G401.6 (cell line): ENCODE data around the gene USP4.

ENCODE experiments used
- FAIRE-seq: peaks from 2 replicates; lab custom pipeline; 2012; peaks lifted over from hg19 to GRCh38; lab: Jason Lieb, UNC

USP4 gene

DNA sequence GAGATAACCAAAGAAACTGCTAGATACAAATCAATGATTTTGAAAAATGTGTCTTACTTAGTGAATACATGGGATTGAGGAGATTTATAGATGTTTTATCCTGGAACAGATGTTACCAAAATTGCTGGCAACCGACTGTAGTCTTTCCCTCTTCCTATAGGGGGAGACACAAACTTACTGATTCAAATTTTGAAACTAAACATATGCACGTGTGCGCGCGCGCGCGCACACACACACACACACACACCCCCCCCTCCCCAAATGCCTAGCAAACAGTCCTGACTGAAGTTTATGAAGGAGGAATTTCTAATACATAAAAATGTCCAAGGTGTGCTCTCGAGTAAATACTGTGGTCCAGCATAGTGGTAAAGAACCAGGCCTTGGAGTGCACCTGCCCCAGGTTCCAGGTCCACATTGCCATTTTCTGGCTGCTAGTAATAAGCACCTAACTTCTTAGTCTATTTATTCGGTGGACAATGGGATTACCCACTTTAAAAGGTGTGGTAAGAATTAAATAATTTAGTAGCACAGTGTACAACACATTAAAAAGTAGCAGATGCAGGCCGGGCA is 44.3 kb downstream of the USP4 start:
- FAIRE-seq: peak; percentile 21

DNA sequence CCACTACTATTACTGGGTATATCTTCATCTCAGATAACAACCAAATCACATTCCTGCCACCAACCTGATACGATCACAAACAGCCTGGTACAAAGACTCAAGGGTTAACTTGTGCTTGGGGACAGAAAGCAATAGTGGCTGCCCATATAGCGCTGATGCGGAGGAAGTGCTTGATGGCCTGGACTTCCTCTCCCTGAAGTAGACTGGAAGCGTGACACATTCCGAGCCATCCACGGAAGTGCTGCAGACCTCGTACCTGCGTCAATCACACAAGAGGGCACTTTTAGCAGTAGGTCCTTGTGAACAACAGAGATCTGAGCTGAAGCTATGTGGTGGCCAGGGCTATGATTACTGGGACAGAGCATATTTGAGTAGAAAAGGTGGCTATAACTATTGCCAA is 45.5 kb downstream of the USP4 start:
- no peak for FAIRE-seq

DNA sequence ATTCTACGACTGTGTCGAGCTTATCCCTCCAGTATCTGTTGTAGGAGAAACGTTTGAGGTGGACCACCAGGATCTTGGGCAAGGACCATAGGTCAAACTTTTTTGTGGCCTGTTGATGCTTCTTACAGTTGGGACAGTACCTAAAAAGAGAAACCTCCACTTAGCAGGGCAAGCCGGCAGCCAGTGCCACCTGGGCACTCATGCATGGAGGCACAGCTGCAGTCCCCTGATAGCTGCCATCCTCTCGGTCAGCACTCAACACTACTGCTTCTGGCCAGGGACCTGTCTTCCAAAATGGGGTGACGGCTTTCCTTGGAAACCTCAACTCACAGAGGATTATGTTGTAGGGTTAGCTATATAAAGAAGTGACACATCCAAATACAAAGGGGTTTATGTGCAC is 55.9 kb downstream of the USP4 start:
- FAIRE-seq: no peak

DNA sequence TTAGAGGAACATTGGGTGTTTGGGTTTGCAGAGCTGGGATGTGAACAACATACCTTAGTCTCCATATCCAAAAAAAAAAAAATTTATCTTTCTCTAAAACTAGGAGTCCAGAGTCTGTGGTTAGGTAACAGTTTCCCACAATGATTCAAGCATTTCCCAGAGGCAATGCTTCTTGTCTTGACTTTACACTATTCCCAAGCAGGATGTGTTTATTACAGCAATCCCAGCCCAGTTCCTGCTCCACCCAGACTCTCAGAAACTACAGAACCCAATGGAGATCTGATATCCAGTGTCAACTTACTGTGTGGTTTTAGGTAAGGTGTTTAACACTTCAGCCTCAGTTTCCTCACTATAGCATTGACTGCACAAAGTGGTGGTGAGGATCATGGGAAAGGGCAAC is 60.5 kb downstream of the USP4 start:
- no peak for FAIRE-seq

DNA sequence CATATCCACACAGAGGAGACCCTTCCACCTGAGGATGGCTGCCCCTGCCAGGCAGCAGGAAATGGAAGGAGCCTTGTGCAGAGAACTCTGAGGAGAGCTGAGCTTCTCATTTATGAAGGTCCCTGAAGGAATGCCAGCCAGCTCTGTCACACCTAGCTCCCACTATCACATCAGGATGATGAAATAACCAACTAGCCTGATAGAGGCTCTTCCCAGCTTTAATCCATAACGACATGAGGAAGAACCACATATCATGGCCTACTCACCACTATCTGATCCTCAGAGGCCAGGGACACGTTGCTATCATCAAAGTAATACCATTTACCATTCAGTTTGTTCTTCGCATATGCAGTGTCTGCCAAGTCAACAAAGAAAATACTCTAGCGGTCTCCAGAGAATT is 61.3 kb downstream of the USP4 start:
- FAIRE-seq: no peak

DNA sequence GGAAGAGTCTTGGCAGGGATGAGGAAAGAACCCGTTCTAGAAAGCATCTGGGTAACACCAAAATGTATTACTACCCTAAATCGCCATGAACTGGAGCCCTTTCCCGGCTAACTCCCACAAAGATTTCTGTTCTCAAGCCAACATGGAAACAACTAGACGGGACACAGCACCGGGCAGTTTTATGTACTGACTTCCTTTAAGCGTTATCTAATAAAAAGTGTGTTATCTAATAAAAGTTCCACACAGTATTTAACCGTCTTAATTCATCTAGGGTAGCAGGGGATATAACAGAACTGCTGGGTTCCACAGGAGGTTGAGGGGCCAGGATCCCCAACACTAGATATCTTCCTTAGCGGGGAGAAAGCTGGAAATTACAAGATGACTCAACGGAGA is 62.5 kb downstream of the USP4 start:
- no peak for FAIRE-seq

DNA sequence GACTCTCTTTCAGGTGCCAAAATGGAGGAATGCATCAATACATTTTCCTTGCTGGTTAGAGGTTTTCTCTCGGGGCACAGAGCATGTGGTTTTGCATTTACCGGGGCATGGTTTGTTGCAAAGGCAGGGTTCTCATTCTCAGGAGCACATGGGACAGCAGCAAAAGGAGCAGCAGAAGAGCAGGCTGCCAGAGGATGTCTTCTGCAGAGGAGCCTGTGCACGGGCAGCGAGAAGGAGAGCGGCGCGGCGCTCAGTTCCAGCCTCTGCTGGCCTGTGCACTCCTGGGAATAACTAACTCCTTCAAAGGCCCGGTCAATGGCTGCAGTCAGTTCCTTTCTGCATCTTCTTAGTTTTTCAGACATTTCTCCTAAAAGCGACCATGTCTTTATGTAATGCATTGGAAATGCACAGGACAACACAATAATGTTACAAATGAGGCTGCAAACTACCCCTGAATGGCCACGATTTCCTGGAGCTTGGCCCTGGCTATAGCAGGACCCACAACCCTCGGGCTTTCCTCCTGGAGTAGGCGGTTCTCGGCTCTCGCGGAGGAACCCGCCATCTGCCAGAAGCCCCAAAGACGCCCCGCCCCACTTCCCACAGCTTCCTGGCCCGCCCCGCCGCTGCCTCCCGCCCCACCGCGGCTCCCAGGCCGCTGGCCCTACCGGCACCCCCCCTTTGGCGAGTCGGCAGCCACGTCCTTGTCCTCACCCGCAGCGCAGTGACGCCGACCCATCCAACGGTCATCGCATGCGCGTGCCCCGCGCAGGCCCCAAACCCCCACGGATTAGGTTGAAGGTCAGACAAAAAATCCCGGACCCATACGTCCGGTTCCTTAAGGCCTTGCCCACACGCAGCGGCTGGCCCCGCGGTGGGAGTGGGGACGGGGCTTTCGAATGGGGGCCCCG is 63.1 kb downstream of the USP4 start, which contains the start of gene C3orf62:
TSS of gene C3orf62 (minus strand) at position 758 of the 908 bp plus-strand sequence. CDS start at position 398, 360 bp downstream.
- no peak for FAIRE-seq

DNA sequence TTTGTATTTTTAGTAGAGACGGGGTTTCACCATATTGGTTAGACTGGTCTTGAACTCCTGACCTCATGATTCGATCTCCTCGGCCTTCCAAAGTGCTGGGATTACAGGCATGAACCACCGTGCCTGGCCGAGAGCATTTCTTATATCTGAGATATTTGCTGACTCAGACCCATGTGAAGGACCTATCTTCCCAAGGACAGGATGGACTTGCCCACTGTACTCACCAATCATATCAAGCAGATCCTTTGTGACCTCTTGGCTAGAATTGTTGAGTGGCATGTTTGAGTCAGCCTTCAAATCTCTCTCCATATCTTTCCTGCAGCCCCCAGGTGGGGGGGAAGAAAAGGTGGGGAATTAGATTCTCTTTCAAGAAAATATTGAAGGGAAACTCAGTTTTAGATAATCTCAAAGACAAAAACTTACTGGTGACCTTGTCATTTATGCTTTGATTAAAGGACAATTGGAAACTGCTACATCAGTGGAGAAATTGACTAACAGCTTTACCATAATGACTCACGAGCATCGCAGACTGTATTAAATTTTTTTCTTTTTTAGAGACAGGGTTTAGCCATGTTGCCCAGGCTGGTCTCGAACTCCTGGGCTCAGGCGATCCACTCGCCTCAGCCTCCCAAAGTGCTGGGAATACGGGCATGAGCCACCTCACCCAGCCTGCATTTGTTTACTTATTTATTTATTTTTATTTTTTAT is 65.9 kb downstream of the USP4 start:
- FAIRE-seq: no peak

DNA sequence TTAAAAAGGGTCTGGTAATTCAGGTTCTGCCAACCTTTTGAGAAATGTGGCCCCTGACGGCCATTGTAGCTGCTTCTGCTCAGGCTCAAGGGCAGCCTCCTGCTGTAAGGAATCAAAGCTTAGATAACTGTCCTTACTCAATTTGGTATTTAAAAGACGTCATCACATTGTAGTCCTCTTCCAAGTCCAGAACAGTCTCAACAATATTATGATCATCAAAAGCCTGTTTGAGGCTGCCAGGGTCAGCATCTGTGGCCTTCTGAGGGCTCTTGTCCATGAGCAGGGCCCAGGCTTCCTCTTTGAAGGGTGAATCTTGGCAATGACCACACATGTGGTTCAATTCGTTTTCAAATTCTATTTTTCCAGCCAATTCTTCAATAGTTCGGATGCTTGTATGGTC is 68.8 kb downstream of the USP4 start:
- no peak for FAIRE-seq

DNA sequence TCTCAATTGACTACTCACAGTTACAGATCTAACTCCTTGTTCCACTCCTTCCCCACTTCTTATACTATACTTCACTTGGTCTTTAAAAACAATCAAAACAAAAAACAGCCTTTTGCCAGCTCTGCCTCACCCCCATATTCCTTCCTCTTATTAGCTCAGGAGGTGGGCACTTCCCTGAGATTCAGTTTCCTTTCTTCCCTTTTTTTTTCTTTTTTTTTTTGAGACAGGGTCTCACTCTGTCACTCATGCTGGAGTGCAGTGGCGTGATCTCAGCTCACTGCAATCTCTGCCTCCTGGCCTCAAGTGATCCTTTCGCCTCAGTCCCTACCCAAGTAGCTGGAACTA is 69.7 kb downstream of the USP4 start:
- FAIRE-seq: no peak

DNA sequence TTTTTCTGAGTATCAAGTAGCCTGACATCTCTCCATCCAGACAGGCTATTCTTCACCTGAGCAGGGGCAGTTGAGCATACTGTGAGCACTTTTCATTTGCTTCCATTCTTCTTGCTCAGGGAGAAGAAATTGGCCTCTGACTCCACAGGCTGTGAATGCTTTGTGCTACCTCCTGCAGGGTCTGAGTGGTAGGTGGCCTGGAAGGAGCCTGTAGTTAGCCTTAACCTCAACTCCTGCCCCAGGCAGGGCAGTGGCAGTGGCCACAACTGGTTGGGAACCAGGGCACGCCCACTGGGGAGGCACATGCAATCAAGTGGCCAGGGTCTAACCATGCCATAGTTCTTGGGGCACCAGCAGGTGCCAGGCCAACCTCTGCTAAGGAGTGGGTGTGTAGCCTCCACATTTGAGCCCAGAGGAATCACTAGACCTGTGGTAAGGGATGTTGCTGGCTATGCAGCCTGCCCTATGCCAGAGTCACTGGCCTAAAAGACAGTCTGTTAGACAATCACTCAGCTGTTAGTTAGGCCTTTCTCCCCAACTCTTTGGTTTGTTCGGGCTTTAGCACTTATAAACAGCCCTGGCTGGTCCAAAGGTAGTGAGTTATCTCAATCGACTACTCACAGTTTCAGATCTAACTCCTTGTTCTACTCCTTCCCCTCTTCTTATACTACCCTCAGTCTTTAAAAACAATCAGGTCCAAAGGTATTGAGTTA is 70.3 kb downstream of the USP4 start:
- no peak for FAIRE-seq

DNA sequence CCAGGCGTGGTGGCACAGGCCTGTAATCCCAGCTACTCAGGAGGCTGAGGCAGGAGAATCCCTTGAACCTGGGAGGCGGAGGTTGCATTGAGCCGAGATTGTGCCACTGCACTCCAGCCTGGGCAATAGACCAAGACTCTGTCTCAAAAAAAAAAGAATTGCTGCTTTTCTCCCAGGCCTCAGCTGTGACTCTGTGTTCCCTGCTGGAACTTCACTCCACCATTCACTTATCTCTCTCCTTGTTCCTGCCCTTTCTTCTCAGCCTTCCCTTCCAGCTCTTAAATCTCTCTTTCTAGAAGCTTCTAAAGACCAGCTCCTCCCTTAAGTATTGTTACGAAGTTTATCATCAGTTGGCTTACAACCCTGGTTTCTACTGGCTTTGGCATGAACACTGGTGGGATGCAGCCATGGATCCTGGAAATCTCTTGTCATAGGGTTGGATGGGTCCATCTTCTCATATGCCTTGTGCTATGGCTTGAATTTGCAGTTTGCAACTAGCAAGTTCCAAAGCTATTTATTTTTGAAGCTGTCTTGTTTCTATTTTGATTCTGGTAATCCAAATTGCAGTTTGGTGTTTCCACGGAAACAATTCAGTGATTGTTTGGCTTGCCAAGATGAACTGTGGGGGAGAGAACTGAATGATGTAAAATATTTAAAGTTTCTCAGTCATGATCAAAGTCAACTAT is 73.3 kb downstream of the USP4 start:
- no peak for FAIRE-seq

DNA sequence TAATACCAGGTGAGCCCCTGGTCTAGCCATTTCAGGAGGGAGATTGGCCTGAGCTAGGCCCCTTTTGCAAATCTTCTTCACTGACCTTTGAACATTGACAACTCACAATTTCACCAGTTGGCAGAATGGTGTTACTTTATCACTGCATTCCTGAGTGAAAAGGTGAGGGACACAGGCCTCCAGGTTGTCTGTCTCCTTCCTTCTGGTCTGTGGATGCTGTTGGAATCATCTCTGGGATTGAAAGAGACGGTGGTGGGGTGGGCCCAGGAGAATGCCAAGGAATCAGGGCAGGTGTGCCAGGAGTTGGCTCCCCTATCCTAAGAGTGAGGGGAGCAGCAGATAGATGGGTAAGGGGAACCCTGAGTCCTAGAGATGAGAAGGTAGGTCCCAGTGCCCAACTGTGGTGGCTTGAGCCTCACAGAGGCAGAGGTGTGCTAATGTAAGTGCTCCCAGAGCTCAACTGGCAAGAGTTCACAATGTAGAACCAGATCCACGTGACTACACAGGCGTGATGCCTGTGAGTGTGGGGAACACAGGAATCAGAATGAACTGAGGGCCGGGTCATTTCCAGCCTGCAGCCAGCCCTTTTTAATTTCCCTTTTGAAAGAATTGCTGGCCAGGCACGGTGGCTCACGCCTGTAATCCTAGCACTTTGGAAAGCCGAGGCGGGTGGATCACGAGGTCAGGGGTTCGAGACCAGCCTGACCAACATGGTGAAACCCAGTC is 74.0 kb downstream of the USP4 start:
- FAIRE-seq: no peak

DNA sequence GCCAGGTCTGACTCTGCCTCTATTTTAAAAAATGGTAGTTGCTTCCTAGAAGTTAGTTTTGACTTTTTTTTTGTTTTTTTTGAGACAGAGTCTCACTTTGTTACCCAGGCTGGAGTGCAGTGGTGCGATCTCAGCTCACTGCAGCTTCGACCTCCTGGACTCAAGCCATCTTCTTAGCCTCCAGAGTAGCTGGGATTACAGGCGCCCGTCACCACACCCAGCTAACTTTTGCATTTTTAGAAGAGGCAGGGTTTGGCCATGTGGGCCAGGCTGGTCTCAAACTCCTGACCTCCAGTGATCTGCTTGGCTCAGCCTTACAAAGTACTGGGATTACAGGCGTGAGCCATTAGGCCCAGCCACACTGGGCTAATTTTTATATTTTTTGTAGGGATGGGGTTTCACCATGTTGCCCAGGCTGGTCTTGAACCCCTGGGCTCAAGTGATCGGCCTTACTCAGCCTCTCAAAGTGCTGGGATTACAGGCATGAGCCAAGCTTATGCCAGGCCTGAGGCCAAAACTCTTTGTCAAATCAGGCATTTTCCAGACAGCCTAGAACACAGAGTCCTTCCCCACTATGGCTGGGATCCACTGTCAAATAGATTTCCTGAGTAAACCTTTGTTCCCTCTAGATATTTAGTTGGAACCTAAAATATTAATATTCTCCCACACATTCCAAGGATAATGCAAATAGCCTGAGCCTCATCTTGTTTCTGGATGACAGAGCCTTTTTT is 76.5 kb downstream of the USP4 start:
- no peak for FAIRE-seq

DNA sequence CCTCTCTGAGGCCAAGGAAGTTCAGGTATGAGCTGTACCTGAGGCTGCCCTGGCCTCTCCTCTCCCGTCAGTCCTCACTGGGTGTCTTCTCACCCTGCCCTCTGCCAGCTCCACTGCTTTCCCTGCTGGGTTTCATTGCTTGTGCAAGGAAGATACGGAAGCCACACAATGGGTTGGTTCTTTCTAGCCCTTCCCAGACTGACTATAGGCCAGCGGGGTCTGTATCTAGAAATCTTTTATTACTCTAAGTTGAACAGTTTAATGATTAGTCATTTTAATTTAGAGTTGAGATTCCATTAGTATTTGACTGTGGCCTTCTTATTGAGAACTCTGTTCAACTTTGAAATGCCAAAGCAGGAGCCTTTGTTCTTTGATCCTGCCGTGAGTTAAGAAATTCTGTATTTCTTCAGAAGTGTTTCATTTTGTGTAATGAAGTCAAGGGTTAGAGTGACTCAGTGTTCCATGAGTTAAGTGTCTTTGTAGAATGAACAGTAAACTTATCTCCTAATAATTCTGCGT is 79.0 kb downstream of the USP4 start:
- no peak for FAIRE-seq

DNA sequence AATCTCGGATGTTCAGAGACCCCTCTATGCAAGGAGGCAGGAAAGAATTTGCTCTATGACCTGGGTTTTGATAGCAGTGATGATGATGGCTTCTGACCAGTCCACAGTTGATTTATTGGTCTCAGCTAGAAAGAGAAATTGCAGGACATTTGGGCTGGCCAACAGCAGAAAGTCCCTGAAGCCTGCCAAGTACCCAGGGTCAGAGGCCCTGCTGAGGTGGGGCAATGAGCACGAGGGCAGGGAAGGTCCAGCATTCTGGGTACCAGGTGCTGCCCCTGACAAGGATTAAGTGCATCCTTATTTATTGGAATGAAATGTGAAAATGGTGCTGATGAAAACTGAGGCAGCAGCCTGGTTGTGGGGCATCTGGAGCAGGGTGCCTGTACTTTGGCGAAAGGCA is 82.7 kb downstream of the USP4 start:
- FAIRE-seq: no peak

DNA sequence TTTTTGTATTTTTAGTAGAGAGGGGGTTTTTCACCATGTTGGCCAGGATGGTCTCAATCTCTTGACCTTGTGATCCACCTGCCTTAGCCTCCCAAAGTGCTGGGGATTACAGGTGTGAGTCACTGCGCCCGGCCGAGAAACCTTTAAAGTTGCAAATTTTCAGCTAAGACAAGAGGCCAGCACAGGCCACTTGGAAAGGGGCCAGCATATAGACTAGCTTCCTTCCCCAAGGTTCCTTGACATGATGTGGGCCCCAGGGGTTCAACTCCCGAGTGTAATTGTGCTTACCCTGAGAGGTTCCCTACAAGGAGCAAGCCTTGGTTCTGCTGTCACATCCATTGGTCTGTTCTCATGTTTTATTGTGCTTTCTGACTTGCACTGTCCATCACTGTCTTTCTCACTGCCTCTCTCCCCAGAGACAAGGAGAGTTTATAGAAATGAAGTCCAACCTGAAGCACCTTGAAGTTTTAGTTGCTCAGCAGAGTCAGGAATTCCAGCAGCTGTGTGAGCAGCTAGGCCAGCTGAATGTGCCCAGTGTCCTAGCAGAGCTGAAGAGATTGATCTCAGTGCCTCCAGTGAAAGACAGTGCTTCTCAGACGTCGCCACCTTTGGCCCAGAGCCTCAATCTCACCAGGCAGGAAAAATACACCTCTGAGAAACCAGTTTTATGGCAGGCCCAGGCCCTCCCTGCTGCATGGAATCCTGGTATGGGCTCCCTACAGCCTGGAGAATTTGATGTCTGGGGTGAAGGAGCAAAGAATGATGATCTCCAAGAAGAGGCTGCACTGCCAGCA is 83.9 kb downstream of the USP4 start:
- no peak for FAIRE-seq

DNA sequence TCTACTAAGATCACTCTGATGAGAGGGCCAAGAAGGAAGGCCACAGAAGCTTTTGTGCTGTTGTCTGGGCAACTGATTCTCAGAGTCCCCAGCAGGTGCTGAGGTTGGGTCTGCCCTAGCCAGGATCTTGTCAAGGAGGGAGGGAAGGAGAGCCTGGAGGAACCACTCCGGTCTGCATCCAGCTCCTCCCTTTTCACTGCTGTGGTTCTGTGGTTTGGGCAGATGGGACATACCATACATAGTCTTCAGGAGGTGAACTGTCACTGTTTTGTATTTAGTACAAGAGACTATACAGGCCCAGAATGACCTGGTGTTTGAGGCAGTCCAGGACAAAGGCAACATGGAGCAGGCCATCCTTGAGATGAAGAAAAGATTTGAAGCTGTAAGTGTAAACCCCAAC is 84.7 kb downstream of the USP4 start:
- FAIRE-seq: no peak

DNA sequence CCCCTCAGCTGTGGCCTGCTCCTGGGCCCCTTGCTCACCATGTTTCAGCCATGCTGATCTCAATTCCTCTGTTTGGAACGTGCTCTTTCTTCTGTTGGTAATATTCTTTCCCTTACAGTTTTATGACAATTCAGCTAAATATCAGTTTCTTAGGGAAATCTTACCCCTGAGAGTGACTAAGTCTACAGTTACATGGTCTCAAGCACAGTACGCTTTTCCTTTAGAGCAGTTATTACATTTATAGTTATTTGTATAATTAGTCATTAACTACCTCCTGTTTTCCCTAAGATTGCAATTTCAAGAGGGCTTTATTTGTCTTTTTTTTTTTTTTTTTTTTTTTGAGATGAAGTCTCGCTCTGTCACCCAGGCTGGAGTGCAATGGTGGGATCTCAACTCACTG is 86.3 kb downstream of the USP4 start:
- FAIRE-seq: no peak

DNA sequence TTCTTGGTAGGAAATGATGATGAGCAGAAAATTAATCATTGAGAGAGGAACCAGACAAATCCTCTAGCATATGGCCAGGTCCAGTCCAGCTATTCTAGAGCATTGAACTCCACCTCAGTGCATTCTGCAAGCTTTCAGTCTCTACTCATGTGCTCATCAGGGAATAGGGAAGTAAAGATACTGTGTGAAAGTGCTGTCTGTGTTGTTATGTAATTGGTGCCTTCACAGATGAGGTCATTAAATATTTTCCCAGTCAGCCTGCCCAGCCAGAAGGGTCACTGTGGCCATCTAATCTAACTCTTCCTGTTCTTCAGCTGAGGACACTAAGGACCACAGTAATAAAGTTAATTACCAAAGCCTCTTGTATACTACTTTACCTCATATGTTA is 91.0 kb downstream of the USP4 start:
- FAIRE-seq: no peak
